OCI-LY1 (cell line): ENCODE data around the gene REV3L.

Experiments used
- H2AFZ ChIP-seq: fragments of 200-600 bp; sonication (generic), shearing (Covaris generic); 2 replicates; pipeline ENCODE4 v1.6.0; 2014; ENCODE audit warnings: antibody characterized with exemption, mild to moderate bottlenecking, low read length
- H3F3A ChIP-seq: fragments of 200-600 bp; sonication (generic), shearing (Covaris generic); 2 replicates; pipeline ENCODE4 v1.6.0; 2014; ENCODE audit warnings: mild to moderate bottlenecking, antibody characterized with exemption, low read length, moderate library complexity; ENCODE audit not compliant: insufficient read depth
- H3K27ac ChIP-seq: fragments of 200-600 bp; sonication (generic); 2 replicates; pipeline ENCODE4 v1.5.1; 2014; ENCODE audit warnings: low read length, mixed run types, mild to moderate bottlenecking, low read depth; ENCODE audit not compliant: poor library complexity, severe bottlenecking
- H3K27me3 ChIP-seq: fragments of 200-600 bp; sonication (generic); 2 replicates; pipeline ENCODE4 v1.6.0; 2014; ENCODE audit warnings: antibody characterized with exemption, mild to moderate bottlenecking, low read length, moderate library complexity; ENCODE audit not compliant: insufficient read depth
- H3K36me3 ChIP-seq: fragments of 200-600 bp; sonication (generic); 2 replicates; pipeline ENCODE4 v1.6.1; 2014; ENCODE audit warnings: mild to moderate bottlenecking, antibody characterized with exemption, low read length, moderate library complexity, mixed read lengths; ENCODE audit not compliant: insufficient read depth
- H3K4me1 ChIP-seq: fragments of 200-600 bp; sonication (generic); 2 replicates; pipeline ENCODE4 v1.5.1; 2014; ENCODE audit warnings: mild to moderate bottlenecking, low read length, moderate library complexity; ENCODE audit not compliant: insufficient read depth, severe bottlenecking
- H3K4me2 ChIP-seq: fragments of 200-600 bp; sonication (generic), shearing (Covaris generic); 2 replicates; pipeline ENCODE4 v1.6.1; 2014; ENCODE audit warnings: low read length
- H3K4me3 ChIP-seq: fragments of 200-600 bp; sonication (generic); 2 replicates; pipeline ENCODE4 v1.5.1; 2014; ENCODE audit warnings: low read length, low read depth, mild to moderate bottlenecking, mixed read lengths; ENCODE audit not compliant: poor library complexity, severe bottlenecking
- H3K79me2 ChIP-seq: fragments of 200-600 bp; shearing (Covaris generic); 2 replicates; pipeline ENCODE4 v1.6.1; 2016; ENCODE audit warnings: mixed run types, low read length, mixed read lengths; ENCODE audit not compliant: insufficient read depth
- H3K9ac ChIP-seq: fragments of 200-600 bp; sonication (generic), shearing (Covaris generic); 2 replicates; pipeline ENCODE4 v1.6.1; 2014; ENCODE audit warnings: mild to moderate bottlenecking, low read length, mixed read lengths
- H3K9me2 ChIP-seq: fragments of 200-600 bp; sonication (generic), shearing (Covaris generic); 2 replicates; pipeline ENCODE4 v1.6.1; 2014; ENCODE audit warnings: low read depth, mild to moderate bottlenecking, low read length, mixed read lengths
- H3K9me3 ChIP-seq: fragments of 200-600 bp; shearing (Covaris generic); 2 replicates; pipeline ENCODE4 v1.6.1; 2014; ENCODE audit warnings: low read length, mixed read lengths
- H4K20me1 ChIP-seq: fragments of 200-600 bp; sonication (generic), shearing (Covaris generic); 2 replicates; pipeline ENCODE4 v1.6.0; 2016; ENCODE audit warnings: mild to moderate bottlenecking, low read length; ENCODE audit not compliant: insufficient read depth
- EZH2 ChIP-seq: fragments of 200-600 bp; sonication (generic), shearing (Covaris generic); IDR thresholded peaks from 2 replicates; pipeline ENCODE4 v1.8.0; 2017; ENCODE audit warnings: borderline replicate concordance, mixed run types, mild to moderate bottlenecking, antibody characterized with exemption, low read length, moderate library complexity, mixed read lengths
- TF ChIP-seq, protein P1 (sequence below): fragments of 200-600 bp; sonication (generic), shearing (Covaris generic); IDR thresholded peaks from 2 replicates; pipeline ENCODE4 v1.5.1; 2017; ENCODE audit warnings: mild to moderate bottlenecking, antibody characterized with exemption, low read length, moderate library complexity, mixed read lengths

Gene REV3L

DNA sequence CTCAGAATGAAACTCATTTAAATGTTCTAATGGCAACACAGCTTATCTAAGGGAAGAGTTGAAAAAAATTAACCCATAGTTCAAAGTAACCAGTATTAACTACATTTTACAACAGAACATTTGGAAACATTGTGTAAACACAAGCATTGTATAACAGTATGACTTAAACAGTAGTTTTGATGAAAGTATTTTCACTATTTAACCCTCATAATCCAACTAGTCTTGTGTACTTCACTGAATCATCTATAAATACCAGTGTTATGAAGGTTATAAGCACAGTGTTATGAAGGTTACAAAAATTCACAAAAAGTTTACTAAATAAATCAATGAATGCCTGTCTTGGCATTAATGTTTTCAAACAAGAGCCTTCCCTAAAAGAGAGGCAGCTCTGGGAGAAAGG lies 66.5 kb downstream of the REV3L start:
- Histone ChIP-seq H3K27me3 (no peaks in the 10 kb centered on the region), H3K9me3 (no peaks in the 10 kb centered on the region), H3K9ac (no peak overlapping the region), H3K27ac (no peak overlapping the region), H3K4me2 (no peak overlapping the region), H3K9me2 (no peaks in the 10 kb centered on the region), H3K4me1 (no peaks in the 10 kb centered on the region), H4K20me1 (no peaks in the 10 kb centered on the region), H3K79me2 (peaks cover 45% of the 10 kb centered on the region), H3K36me3 (peaks cover 39% of the 10 kb centered on the region), H3F3A (no peaks in the 10 kb centered on the region), H3K4me3 (no peak overlapping the region), H2AFZ (no peak overlapping the region)
- TF ChIP-seq EZH2, result no peak
- TF ChIP-seq, protein P1, sequence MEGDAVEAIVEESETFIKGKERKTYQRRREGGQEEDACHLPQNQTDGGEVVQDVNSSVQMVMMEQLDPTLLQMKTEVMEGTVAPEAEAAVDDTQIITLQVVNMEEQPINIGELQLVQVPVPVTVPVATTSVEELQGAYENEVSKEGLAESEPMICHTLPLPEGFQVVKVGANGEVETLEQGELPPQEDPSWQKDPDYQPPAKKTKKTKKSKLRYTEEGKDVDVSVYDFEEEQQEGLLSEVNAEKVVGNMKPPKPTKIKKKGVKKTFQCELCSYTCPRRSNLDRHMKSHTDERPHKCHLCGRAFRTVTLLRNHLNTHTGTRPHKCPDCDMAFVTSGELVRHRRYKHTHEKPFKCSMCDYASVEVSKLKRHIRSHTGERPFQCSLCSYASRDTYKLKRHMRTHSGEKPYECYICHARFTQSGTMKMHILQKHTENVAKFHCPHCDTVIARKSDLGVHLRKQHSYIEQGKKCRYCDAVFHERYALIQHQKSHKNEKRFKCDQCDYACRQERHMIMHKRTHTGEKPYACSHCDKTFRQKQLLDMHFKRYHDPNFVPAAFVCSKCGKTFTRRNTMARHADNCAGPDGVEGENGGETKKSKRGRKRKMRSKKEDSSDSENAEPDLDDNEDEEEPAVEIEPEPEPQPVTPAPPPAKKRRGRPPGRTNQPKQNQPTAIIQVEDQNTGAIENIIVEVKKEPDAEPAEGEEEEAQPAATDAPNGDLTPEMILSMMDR, result no peak

DNA sequence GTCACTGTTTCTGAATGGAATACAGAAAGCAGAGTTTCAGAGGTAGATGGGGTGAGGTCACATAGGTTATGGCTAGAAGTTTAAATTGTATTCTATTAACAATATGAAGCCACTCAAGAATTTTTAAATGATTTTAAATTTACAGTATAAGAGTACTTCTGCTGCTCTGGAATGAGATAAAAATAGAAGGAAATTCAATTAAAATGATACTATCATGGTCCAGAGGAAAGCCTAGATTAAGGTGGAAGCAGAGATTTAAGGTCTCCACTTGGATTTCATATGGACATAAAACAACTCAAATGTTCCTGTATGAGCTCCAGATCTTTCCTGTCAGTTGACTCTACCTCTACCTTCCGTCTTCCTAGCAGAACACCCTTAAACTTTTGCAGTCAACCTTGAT lies 68.6 kb downstream of the REV3L start:
- peaks cover 57% of the 10 kb centered on the region for H3K36me3 ChIP-seq

DNA sequence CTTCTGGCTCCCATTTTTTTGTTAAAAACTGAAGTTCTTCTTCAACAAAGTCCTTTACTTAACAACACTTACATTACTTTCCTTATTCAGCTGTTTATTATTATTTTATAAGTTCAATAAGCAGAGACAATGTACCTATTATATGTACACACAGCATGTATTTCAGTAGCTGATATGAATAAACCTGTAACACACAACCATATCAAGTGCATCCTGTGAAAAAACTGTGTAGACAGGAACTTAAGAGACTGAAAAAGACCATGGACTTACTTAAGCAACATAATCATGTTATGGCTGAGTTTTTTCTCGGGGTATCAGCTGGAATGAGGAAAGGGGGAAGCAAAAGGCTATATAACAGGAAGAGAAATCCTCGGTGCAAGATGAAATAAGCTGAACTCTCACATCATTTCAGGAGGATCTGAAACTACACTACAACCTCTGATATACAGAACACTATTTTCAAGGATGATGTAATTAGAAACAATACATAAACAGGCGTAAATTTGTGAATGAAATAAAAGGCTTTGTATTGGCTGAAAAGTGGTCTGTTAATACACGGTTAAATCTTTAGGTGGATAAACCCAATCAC lies 70.9 kb downstream of the REV3L start:
- Histone ChIP-seq H3K9me3 (no peaks in the 10 kb centered on the region), H3K9ac (no peak overlapping the region), H3K27ac (no peak overlapping the region), H3K36me3 (peaks cover 78% of the 10 kb centered on the region), H3K4me2 (no peak overlapping the region), H3K4me3 (no peak overlapping the region), H2AFZ (no peak overlapping the region), H3K9me2 (no peaks in the 10 kb centered on the region), H3F3A (no peaks in the 10 kb centered on the region), H3K4me1 (no peaks in the 10 kb centered on the region), H4K20me1 (no peaks in the 10 kb centered on the region), H3K79me2 (peaks cover 6% of the 10 kb centered on the region; the same call in 1 of the 2 replicates), H3K27me3 (no peaks in the 10 kb centered on the region)
- TF ChIP-seq EZH2, result no peak
- TF ChIP-seq, protein P1, result no peak

More for the DNA sequence above, 68.6 kb downstream of the REV3L start:
- no peak overlapping the region for H3K9ac ChIP-seq
- H3K27me3 ChIP-seq, result no peaks in the 10 kb centered on the region
- no peak for TF ChIP-seq EZH2
- TF ChIP-seq, protein P1, result no peak
- H2AFZ ChIP-seq, result no peak overlapping the region
- no peaks in the 10 kb centered on the region for H4K20me1 ChIP-seq
- no peaks in the 10 kb centered on the region for H3K9me2 ChIP-seq
- H3K4me3 ChIP-seq, result no peak overlapping the region
- no peak overlapping the region for H3K4me2 ChIP-seq
- no peaks in the 10 kb centered on the region for H3F3A ChIP-seq
- no peaks in the 10 kb centered on the region for H3K4me1 ChIP-seq
- peaks cover 29% of the 10 kb centered on the region for H3K79me2 ChIP-seq
- no peak overlapping the region for H3K27ac ChIP-seq
- no peaks in the 10 kb centered on the region for H3K9me3 ChIP-seq
